Hepatocyte (in vitro differentiated cells): ENCODE results near the gene LAMTOR4.

Source experiments
- CTCF ChIP-seq: fragments of 200-600 bp; sonication (generic); IDR thresholded peaks from 2 replicates; pipeline ENCODE4 v1.5.1; 2016; ENCODE audit warnings: antibody characterized with exemption, mild to moderate bottlenecking; ENCODE audit not compliant: poor library complexity
- EZH2 ChIP-seq: fragments of 200-600 bp; sonication (generic); IDR thresholded peaks from 2 replicates; pipeline ENCODE4 v1.6.1; 2016; ENCODE audit warnings: antibody characterized with exemption, mild to moderate bottlenecking, borderline replicate concordance

GRCh38 chr7:100142461-100142860 is 6.3 kb upstream of the LAMTOR4 start:
- TF ChIP-seq CTCF (no peak), EZH2 (no peak)
